ENCODE measurements around the gene LSMEM2. TPM values are rescaled to one million over a fixed set of nuclear protein-coding genes. Genes with fewer than 3 reads are reported as not detected.

The LSMEM2 gene
- total and polyA plus RNA-seq, 2 of the 8 experiments (the other 6 are each of a cell fraction or from before 2014, with no cell fraction given), result 0.58 to 0.68 TPM

DNA sequence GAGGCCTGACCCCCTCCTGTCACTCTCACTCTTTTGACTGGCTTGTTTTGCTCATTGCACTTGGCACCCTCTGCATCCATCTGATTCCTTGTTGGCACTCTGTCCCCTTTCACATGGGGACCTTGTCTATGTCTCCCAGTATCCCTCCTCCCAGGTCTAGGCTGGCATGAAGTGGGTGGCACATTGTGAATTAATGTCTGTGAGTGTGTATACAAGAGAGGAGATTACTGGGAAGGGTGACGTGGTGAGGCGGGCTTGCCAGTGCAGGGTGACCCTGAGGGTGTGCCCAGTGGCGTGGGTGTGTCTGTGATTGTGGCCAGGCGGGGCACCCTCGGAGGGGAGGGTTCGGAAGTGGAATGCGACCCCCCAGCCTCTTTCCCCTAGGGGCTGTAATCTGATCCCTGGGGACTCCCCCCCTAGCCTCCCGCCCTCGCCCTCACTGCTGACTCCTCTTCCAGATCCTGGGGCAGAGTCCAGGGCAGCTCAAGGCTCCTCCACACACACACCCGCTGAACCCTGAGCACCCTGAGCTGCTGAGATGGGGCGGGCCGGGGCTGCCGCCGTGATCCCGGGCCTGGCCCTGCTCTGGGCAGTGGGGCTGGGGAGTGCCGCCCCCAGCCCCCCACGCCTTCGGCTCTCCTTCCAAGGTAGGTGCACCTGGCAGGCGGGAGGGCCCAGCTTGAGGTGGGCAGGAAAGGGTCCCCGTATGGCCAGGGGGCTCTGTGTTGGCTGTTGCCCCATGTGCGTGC, 10.0 kb upstream of the LSMEM2 start, which contains the start of gene SEMA3B (continued):
- TF ChIP-seq, protein P1, sequence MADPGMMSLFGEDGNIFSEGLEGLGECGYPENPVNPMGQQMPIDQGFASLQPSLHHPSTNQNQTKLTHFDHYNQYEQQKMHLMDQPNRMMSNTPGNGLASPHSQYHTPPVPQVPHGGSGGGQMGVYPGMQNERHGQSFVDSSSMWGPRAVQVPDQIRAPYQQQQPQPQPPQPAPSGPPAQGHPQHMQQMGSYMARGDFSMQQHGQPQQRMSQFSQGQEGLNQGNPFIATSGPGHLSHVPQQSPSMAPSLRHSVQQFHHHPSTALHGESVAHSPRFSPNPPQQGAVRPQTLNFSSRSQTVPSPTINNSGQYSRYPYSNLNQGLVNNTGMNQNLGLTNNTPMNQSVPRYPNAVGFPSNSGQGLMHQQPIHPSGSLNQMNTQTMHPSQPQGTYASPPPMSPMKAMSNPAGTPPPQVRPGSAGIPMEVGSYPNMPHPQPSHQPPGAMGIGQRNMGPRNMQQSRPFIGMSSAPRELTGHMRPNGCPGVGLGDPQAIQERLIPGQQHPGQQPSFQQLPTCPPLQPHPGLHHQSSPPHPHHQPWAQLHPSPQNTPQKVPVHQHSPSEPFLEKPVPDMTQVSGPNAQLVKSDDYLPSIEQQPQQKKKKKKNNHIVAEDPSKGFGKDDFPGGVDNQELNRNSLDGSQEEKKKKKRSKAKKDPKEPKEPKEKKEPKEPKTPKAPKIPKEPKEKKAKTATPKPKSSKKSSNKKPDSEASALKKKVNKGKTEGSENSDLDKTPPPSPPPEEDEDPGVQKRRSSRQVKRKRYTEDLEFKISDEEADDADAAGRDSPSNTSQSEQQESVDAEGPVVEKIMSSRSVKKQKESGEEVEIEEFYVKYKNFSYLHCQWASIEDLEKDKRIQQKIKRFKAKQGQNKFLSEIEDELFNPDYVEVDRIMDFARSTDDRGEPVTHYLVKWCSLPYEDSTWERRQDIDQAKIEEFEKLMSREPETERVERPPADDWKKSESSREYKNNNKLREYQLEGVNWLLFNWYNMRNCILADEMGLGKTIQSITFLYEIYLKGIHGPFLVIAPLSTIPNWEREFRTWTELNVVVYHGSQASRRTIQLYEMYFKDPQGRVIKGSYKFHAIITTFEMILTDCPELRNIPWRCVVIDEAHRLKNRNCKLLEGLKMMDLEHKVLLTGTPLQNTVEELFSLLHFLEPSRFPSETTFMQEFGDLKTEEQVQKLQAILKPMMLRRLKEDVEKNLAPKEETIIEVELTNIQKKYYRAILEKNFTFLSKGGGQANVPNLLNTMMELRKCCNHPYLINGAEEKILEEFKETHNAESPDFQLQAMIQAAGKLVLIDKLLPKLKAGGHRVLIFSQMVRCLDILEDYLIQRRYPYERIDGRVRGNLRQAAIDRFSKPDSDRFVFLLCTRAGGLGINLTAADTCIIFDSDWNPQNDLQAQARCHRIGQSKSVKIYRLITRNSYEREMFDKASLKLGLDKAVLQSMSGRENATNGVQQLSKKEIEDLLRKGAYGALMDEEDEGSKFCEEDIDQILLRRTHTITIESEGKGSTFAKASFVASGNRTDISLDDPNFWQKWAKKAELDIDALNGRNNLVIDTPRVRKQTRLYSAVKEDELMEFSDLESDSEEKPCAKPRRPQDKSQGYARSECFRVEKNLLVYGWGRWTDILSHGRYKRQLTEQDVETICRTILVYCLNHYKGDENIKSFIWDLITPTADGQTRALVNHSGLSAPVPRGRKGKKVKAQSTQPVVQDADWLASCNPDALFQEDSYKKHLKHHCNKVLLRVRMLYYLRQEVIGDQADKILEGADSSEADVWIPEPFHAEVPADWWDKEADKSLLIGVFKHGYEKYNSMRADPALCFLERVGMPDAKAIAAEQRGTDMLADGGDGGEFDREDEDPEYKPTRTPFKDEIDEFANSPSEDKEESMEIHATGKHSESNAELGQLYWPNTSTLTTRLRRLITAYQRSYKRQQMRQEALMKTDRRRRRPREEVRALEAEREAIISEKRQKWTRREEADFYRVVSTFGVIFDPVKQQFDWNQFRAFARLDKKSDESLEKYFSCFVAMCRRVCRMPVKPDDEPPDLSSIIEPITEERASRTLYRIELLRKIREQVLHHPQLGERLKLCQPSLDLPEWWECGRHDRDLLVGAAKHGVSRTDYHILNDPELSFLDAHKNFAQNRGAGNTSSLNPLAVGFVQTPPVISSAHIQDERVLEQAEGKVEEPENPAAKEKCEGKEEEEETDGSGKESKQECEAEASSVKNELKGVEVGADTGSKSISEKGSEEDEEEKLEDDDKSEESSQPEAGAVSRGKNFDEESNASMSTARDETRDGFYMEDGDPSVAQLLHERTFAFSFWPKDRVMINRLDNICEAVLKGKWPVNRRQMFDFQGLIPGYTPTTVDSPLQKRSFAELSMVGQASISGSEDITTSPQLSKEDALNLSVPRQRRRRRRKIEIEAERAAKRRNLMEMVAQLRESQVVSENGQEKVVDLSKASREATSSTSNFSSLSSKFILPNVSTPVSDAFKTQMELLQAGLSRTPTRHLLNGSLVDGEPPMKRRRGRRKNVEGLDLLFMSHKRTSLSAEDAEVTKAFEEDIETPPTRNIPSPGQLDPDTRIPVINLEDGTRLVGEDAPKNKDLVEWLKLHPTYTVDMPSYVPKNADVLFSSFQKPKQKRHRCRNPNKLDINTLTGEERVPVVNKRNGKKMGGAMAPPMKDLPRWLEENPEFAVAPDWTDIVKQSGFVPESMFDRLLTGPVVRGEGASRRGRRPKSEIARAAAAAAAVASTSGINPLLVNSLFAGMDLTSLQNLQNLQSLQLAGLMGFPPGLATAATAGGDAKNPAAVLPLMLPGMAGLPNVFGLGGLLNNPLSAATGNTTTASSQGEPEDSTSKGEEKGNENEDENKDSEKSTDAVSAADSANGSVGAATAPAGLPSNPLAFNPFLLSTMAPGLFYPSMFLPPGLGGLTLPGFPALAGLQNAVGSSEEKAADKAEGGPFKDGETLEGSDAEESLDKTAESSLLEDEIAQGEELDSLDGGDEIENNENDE (IDR thresholded peaks at IDR 0.05; ENCODE audit: insufficient replicate concordance, low read length), result no peak
- no peak for TF ChIP-seq SP4 (IDR thresholded peaks at IDR 0.05; ENCODE audit: low read length)
- TF ChIP-seq ASH2L (IDR thresholded peaks at IDR 0.05; ENCODE audit: low read length), result no peak
- TF ChIP-seq, protein P2, sequence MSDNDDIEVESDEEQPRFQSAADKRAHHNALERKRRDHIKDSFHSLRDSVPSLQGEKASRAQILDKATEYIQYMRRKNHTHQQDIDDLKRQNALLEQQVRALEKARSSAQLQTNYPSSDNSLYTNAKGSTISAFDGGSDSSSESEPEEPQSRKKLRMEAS (IDR thresholded peaks at IDR 0.05), result no peak
- TF ChIP-seq TAF1 (IDR thresholded peaks at IDR 0.05; ENCODE audit: low read depth, low read length), result no peak
- TF ChIP-seq SIRT6 (IDR thresholded peaks at IDR 0.05; ENCODE audit: low read length), result no peak
- TF ChIP-seq JUN (IDR thresholded peaks at IDR 0.05; ENCODE audit: low read depth, low read length), result no peak
- TF ChIP-seq, protein P3, sequence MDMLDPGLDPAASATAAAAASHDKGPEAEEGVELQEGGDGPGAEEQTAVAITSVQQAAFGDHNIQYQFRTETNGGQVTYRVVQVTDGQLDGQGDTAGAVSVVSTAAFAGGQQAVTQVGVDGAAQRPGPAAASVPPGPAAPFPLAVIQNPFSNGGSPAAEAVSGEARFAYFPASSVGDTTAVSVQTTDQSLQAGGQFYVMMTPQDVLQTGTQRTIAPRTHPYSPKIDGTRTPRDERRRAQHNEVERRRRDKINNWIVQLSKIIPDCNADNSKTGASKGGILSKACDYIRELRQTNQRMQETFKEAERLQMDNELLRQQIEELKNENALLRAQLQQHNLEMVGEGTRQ (IDR thresholded peaks at IDR 0.05; ENCODE audit: low read length), result no peak
